Activated CD4-positive, alpha-beta T cell treated with anti-CD3 and anti-CD28 coated beads for 36 hours (primary cell): ENCODE measurements around the gene SORD. TPM values are rescaled to one million over a fixed set of nuclear protein-coding genes. Genes with fewer than 3 reads are reported as not detected.
"Not testable (repeated sequence)": the region's sequence is repeated elsewhere in the genome, so short reads cannot be mapped to it uniquely, and the experiment has no call there.

Experiments used
- ATAC-seq: fragments of 200-7000 bp; cut with Tn5 transposase; one replicate; pipeline ENCODE4 v1.10.0; 2021; ENCODE audit warnings: mild to moderate bottlenecking, moderate library complexity
- CTCF ChIA-PET: fragments of 350-600 bp; sonication (Branson Sonifier 250); formaldehyde crosslinking; loops from one replicate; lab custom pipeline; 2021; ENCODE audit warnings: antibody characterized with exemption; lab: Charles Lee
- POLR2A ChIA-PET: fragments of 350-600 bp; sonication (Branson Sonifier 250); formaldehyde crosslinking; loops from one replicate; lab custom pipeline; 2021; ENCODE audit warnings: antibody characterized with exemption, inconsistent platforms; lab: Charles Lee
- DNase-seq: peaks from one replicate; pipeline ENCODE4 v3.0.0-alpha.2; 2020
- H3K27ac Mint-ChIP-seq: one replicate; pipeline ENCODE4 v1.8.0; 2021; ENCODE audit warnings: mixed read lengths
- H3K27me3 Mint-ChIP-seq: one replicate; pipeline ENCODE4 v1.8.0; 2021; ENCODE audit warnings: mixed read lengths
- H3K36me3 Mint-ChIP-seq: one replicate; pipeline ENCODE4 v1.8.0; 2021; ENCODE audit warnings: low read depth, mixed read lengths
- H3K4me1 Mint-ChIP-seq: one replicate; pipeline ENCODE4 v1.8.0; 2021; ENCODE audit warnings: mixed read lengths
- H3K4me3 Mint-ChIP-seq: one replicate; pipeline ENCODE4 v1.8.0; 2021; ENCODE audit warnings: mild to moderate bottlenecking, moderate library complexity, mixed read lengths
- H3K9me3 Mint-ChIP-seq: one replicate; pipeline ENCODE4 v1.8.0; 2021; ENCODE audit warnings: low read depth, mixed read lengths
- intact Hi-C, 2 experiments: fragments of 100-400 bp; cut with DNase I in 1 of 2; cut with micrococcal nuclease in 1 of 2; formaldehyde crosslinking; loops; one replicate each; pipeline versions ENCODE4 v1.14.2 to v1.15.1; 2022 to 2024; cut with DNase I, micrococcal nuclease
- total RNA-seq, 2 experiments: library from RNA; stranded (reverse); gene quantifications; one replicate each; pipeline ENCODE4 v1.2.3, GENCODE V29; 2021

Gene SORD
- total RNA-seq, 2 experiments from 2014 or later: 17.1 to 17.7 TPM

- ATAC-seq, H3K9me3 Mint-ChIP-seq, H3K27me3 Mint-ChIP-seq, intact Hi-C loops, DNase-seq, POLR2A ChIA-PET, CTCF ChIA-PET, H3K27ac Mint-ChIP-seq, H3K4me1 Mint-ChIP-seq, H3K4me3 Mint-ChIP-seq, H3K36me3 Mint-ChIP-seq: not testable (repeated sequence)
Observed at GRCh38 chr15:45041538-45041937, 18.5 kb downstream of the SORD start.

- ATAC-seq, H3K36me3 Mint-ChIP-seq, H3K27ac Mint-ChIP-seq, CTCF ChIA-PET, H3K4me3 Mint-ChIP-seq, POLR2A ChIA-PET, H3K4me1 Mint-ChIP-seq, H3K27me3 Mint-ChIP-seq, intact Hi-C loops, DNase-seq, H3K9me3 Mint-ChIP-seq: not testable (repeated sequence)
Observed at GRCh38 chr15:45042859-45043258, 19.9 kb downstream of the SORD start.

DNA sequence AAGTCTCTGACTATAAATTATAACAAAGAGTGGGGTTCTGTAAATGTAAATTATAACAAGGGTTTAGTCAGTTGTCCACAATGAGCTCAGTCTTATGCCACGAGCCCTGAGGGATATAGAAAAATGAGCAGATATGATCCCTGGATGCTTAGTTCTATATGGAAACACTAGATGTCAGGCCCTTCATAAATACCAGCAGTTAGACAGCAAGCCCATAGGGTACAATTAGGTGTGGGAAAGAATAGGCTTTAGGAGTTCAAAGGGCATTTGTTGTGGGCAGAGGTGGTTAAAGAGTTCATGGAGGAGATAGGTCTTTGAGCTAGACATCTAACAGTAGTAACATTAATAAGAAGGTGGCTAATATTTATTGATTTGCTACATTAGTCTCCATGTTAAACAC lies 21.3 kb downstream of the SORD start:
- H3K4me3 Mint-ChIP-seq, H3K27me3 Mint-ChIP-seq, ATAC-seq, intact Hi-C loops, POLR2A ChIA-PET, H3K9me3 Mint-ChIP-seq, H3K4me1 Mint-ChIP-seq, DNase-seq, H3K27ac Mint-ChIP-seq, CTCF ChIA-PET: not testable (repeated sequence)
- peaks cover 23% of the 10 kb centered on the region for H3K36me3 Mint-ChIP-seq

DNA sequence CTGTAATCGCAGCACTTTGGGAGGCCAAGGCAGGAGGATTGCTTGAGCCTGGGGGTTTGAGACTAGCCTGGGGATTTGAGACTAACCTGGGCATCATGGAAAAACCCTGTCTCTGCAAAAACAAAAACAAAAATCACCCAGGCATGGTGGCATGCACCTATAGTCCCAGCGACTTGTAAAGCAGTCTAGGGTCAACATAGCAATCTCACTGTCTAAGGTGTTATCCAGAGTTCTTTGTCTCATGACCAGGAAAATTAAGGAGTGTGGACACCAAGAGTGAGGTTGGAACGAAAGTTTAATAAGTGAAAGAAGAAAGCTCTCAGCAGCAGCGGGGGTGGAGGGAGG lies 25.4 kb downstream of the SORD start:
- DNase-seq, H3K4me1 Mint-ChIP-seq, H3K4me3 Mint-ChIP-seq, H3K27ac Mint-ChIP-seq, ATAC-seq, intact Hi-C loops, H3K27me3 Mint-ChIP-seq, POLR2A ChIA-PET: not testable (repeated sequence)
- CTCF ChIA-PET: interaction anchor here (0.7 kb wide), 1 partner anchor 186 kb away, joined by 3 read pairs; no protein-coding TSS in a partner anchor
- peaks cover 59% of the 10 kb centered on the region for H3K36me3 Mint-ChIP-seq
- H3K9me3 Mint-ChIP-seq: peaks cover 15% of the 10 kb centered on the region

DNA sequence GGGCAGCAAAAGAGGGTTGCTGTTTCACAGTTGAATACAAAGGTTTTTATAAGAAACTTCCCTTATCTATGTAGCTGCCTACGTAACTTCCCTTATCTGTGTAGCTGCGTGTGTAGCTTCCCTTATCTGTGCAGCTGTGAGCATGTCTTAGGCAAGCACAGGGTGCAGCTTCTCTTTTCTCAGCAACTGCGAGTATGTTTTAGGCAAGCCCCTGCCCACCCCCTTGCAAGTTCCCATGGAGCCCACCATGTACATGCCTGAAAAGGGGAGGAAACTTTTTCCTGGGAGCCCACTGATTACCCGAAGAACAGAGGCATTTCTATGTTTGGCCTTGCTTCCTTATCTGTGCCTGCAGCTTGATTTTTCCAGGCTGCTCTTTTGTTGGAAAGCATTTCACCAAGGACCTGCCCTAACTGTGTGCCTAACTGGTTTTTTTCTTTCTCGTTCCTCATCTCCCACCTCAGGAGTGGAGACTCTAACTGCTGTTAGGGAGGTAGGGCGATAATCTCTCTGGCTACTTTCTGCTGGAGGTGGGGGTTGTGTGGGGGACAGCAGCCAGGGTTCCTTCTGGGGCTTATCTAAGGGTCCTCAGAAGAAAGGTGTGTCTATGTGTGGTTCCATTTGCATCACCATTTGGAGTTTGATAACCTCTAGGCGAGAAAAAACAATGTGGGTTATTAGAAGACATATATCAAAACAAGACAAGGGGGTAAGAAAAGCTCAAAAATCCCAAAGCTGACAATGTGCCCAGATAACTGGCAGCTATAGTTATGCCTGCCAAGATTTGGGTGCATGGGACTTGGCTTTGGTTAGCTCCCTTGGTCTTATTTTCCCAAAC lies 26.0 kb downstream of the SORD start:
- Mint-ChIP-seq H3K27ac (no peak overlapping the region), H3K36me3 (peaks cover 59% of the 10 kb centered on the region), H3K27me3 (no peaks in the 10 kb centered on the region), H3K4me1 (no peaks in the 10 kb centered on the region), H3K4me3 (no peak overlapping the region), H3K9me3 (peaks cover 15% of the 10 kb centered on the region)
- intact Hi-C loops: no loop called here
- ChIA-PET CTCF (interaction anchor here (0.7 kb wide), 1 partner anchor 187 kb away, joined by 3 read pairs; no protein-coding TSS in a partner anchor), POLR2A (no interaction called here)
- no peak for ATAC-seq
- DNase-seq: no peak

- DNase-seq (no peak), ATAC-seq (no peak)
- POLR2A ChIA-PET: no interaction called here
- H3K4me3 Mint-ChIP-seq: no peak overlapping the region
- intact Hi-C loops: no loop called here
- H3K9me3 Mint-ChIP-seq: peaks cover 15% of the 10 kb centered on the region
- no peaks in the 10 kb centered on the region for H3K27me3 Mint-ChIP-seq
- H3K36me3 Mint-ChIP-seq: peaks cover 62% of the 10 kb centered on the region
- H3K4me1 Mint-ChIP-seq: no peaks in the 10 kb centered on the region
- no peak overlapping the region for H3K27ac Mint-ChIP-seq
- CTCF ChIA-PET: interaction anchor here (0.7 kb wide), 3 partner anchors 13 to 93 kb away, joined by 3 read pairs; no protein-coding TSS in a partner anchor
Observed at GRCh38 chr15:45050587-45050986, 27.6 kb downstream of the SORD start.

DNA sequence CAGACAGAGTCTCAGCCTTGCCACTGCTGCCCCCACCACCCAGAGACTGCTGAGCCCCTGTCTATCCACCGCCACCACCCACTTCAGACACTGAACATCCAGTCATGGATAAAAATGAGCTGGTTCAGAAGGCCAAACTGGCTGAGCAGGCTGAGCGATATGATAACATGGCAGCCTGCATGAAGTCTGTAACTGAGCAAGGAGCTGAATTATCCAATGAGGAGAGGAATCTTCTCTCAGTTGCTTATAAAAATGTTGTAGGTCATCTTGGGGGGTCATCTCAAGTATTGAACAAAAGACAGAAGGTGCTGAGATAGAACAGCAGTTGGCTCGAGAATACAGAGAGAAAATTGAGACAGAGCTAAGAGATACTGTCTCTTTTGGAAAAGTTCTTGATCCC lies 29.7 kb downstream of the SORD start:
- POLR2A ChIA-PET, H3K27me3 Mint-ChIP-seq, DNase-seq, intact Hi-C loops, H3K4me1 Mint-ChIP-seq, ATAC-seq, H3K27ac Mint-ChIP-seq, CTCF ChIA-PET, H3K4me3 Mint-ChIP-seq: not testable (repeated sequence)
- Mint-ChIP-seq H3K36me3 (peaks cover 57% of the 10 kb centered on the region), H3K9me3 (peaks cover 15% of the 10 kb centered on the region)

DNA sequence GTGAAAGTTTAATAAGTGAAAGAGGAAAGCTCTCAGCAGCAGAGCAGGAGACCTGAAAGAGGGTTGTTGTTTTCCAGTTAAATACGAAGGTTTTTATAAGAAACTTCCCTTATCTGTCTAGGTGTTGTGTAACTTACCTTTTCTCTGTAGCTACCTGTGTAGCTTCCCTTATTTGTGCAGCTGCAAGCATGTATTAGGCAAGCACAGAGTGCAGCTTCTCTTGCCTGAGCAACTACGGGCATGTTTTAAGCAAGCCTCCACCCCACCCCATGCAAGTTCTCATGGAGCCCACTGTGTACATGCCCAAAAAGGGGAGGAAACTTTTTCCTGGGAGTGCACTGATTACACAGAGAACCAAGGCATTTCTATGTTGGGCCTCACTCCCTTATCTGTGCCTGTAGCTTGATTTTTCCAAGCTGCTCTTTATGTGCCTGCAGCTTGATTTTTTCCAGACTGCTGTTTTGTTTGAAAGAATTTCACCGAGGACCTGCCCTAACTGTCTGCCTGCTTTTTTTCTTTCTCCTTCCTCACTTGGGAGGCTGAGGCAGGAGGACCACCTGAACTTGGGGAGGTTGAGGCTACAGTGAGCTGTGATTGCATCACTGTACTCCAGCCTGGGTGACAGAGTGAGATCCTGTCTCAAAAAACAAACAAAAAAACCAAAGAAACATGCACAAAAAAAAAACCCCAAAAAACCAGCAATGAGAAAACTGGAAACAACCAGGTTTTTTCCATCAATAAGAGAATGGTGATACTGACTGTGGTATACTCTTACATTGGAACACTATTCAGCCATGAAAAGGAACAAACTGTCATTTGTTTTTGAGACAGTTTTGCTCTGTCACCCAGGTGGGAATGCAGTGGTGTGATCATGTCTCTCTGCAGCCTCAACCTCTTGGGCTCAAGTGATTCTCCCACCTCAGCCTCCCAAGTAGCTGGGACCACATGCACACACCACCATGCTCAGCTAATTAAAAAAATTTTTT lies 36.0 kb downstream of the SORD start:
- intact Hi-C loops, CTCF ChIA-PET, H3K27ac Mint-ChIP-seq, DNase-seq, H3K4me1 Mint-ChIP-seq, H3K4me3 Mint-ChIP-seq, H3K27me3 Mint-ChIP-seq, H3K9me3 Mint-ChIP-seq, ATAC-seq, POLR2A ChIA-PET: not testable (repeated sequence)
- peaks cover 20% of the 10 kb centered on the region for H3K36me3 Mint-ChIP-seq

- H3K9me3 Mint-ChIP-seq, H3K27me3 Mint-ChIP-seq, H3K27ac Mint-ChIP-seq, POLR2A ChIA-PET, H3K4me1 Mint-ChIP-seq, intact Hi-C loops, CTCF ChIA-PET, H3K4me3 Mint-ChIP-seq, DNase-seq, ATAC-seq: not testable (repeated sequence)
- peaks cover 22% of the 10 kb centered on the region for H3K36me3 Mint-ChIP-seq
Observed at GRCh38 chr15:45062301-45062700, 39.3 kb downstream of the SORD start.

DNA sequence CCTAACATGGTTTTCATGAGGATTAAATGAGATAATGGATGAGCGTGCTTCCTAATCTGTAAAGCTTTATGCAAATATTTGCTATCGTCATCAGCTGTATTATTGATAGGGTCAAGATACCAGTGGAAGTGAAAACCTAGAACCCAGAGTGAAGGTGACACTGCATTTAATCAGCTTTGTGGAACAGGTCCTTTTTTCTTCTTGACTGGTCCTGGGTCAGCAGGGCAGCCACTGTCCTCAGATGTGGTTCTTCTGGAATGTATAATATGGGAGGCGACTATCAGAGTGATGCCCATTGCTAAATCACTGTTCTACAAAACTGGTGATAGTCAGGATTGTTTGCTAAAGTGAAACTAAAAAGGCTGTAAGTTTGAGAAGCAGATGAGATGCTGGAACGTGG lies 41.4 kb downstream of the SORD start:
- ATAC-seq (no peak), DNase-seq (no peak)
- POLR2A ChIA-PET: no interaction called here
- Mint-ChIP-seq H3K27ac (no peak overlapping the region), H3K4me3 (no peak overlapping the region), H3K27me3 (no peaks in the 10 kb centered on the region), H3K9me3 (no peaks in the 10 kb centered on the region), H3K4me1 (peaks cover 12% of the 10 kb centered on the region), H3K36me3 (peaks cover 27% of the 10 kb centered on the region)
- CTCF ChIA-PET: no interaction called here
- intact Hi-C loops: no loop called here

GRCh38 chr15:45069942-45070360 lies 47.0 kb downstream of the SORD start:
- H3K4me3 Mint-ChIP-seq, H3K9me3 Mint-ChIP-seq, DNase-seq, H3K4me1 Mint-ChIP-seq, POLR2A ChIA-PET, H3K27me3 Mint-ChIP-seq, intact Hi-C loops: not testable (repeated sequence)
- peak overlapping the region; percentile 37 for H3K27ac Mint-ChIP-seq
- CTCF ChIA-PET: interaction anchor here (0.7 kb wide), 1 partner anchor 270 kb away, joined by 3 read pairs; no protein-coding TSS in a partner anchor
- ATAC-seq: peak; percentile 36
- H3K36me3 Mint-ChIP-seq: peaks cover 24% of the 10 kb centered on the region
